Fibroblast of lung (primary cell): ENCODE results near the gene NOM1.

Experiments used
- CTCF ChIP-seq, 2 donors: IDR thresholded peaks in 1 of 2; conservative IDR thresholded peaks in 1 of 2; 1 replicate in 1 of 2; 2 replicates in 1 of 2; pipeline ENCODE4 v1.5.1; 2011 to 2012; ENCODE audit warnings: low read length in 2 of 2, control low read depth in 1 of 2, inconsistent platforms in 1 of 2, low read depth in 1 of 2, mild to moderate bottlenecking in 1 of 2
- EZH2 ChIP-seq: IDR thresholded peaks from 2 replicates; pipeline ENCODE4 v1.5.1; 2012; ENCODE audit warnings: low read length, control low read depth, mild to moderate bottlenecking; ENCODE audit errors: missing control alignments

DNA sequence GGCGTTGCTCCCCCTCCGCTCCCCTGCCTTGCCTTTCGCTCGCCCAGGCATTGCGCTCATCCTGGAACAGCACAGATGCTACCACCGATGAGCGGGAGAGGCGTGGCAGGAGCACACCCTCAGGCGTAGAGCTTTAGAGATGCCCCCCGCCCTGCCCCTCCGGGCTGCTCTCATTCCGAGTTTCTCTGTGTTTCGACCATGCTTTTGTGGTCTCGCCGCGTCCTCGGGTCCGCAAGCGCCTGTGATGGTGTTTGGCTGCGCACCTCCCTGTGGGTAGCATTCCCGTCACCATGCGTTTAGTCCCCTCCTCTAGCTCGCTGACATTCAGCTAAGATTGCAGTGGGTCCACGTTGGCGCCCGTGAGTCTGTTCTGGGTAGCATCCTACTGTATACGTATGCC is 18.7 kb downstream of the NOM1 start:
- TF ChIP-seq CTCF (conservative IDR thresholded peaks at IDR 0.05 in 1 of 2, IDR thresholded peaks at IDR 0.05 in 1 of 2; ENCODE audit: low read depth in 1 of 2, low read length in 2 of 2): no peak
- TF ChIP-seq EZH2: no peak
